ENCODE data around the gene TRPV6. TPM values are rescaled to one million over a fixed set of nuclear protein-coding genes. Genes with fewer than 3 reads are reported as not detected.

TRPV6 gene
- 0.05 TPM for polyA plus RNA-seq (ENCODE audit: insufficient read length)

DNA sequence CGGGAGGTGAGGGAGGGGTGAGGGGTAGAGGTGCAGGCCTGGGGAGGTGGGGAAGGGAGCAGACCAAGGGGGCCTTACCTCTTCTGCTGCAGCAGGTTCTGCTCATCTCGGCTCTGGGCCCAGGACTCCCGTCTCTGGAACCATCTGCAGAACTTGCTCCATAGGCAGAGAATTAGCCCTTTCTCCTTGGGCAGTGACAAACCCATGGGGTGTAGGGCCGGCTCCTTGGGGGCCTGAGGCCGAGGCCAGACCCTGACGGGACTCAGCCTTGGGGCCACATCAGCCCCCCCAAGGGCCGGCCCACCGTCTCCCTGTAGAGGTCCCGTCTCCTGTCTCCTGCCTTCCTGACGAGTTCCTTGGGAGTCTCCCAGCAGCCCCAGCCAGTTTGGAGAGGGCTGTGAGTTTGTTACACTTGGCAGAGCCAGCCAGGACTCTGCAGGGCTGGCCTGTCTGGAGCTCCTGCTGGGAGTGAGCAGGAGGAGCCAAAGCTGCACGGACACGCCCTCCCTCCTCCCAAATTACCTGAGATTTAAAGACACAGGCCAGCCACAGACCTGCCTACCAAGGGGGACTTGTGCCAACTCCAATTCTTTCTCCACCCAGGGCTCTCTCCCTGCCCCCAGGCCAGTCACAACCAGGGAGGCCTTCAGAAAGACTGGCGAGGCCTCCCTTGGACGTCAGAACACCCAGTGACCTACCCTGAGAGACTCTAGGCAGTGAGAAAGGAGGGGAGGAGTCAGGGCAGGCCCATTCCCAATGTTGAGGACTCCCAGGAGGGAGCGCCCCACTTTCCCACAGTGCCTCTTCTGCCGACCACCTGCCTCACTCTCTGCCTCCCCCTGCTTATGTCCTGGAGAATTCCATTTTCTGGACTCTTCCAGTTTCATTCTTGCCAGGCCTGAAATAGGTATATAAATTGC lies at the start of gene TRPV6:
Gene TRPV6, minus strand, starts transcription at position 435 of the 920 bp plus-strand sequence.
- DNase-seq = no peak

GRCh38 chr7:142934056-142934455 lies 48.5 kb upstream of the TRPV6 start:
- DNase-seq = no peak

DNA sequence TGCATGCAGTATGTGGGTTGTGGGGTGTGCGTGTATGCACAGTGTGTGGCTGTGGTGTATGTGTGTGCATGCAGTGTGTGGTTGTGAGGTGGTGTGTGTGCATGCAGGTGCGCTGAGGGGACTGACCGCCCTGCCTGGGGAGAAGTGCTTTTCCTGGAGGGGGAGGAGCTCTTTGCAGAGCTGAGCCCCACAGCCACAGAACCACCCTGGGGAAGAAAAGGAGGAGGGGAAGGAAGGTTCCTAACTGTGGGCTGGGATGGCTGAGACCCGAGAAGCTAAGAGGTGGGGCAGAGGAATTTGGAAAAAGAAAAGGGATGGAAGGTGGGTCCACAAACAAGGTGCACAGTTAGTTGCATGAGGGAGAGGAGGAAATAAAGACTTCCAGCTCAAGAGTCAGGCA lies 48.1 kb upstream of the TRPV6 start, which contains the start of gene TRPV5:
Gene TRPV5, minus strand, starts transcription at position 123 of the 400 bp plus-strand sequence. CDS start 287 bp downstream, outside the sequence.
- no peak for DNase-seq

- DNase-seq = no peak
These were observed 47.5 kb upstream of the TRPV6 start for GRCh38 chr7:142933092-142933475.

- DNase-seq = no peak
These were observed 47.0 kb upstream of the TRPV6 start for GRCh38 chr7:142932386-142933091.

- DNase-seq = no peak
These were observed 44.7 kb upstream of the TRPV6 start for GRCh38 chr7:142930126-142930730.

DNA sequence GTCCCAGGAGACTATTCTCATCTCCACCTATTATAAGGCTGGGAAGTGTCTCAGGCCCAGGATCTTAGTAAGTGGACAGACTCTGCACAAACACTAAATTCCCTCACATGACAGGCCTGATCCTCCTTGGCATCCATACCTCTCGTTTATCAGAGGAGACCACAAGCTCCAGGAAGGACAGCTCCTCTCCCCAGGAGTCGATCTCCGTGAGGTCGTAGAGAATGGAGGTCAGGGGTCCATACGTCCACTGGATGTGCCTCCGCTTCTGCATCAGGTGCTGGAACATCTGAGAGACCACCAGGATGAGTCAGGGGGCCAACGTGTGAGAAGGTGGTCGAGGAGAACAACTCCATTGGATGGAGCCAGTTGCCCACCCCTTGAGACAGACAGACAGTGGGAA lies 42.4 kb upstream of the TRPV6 start:
- DNase-seq = no peak

DNA sequence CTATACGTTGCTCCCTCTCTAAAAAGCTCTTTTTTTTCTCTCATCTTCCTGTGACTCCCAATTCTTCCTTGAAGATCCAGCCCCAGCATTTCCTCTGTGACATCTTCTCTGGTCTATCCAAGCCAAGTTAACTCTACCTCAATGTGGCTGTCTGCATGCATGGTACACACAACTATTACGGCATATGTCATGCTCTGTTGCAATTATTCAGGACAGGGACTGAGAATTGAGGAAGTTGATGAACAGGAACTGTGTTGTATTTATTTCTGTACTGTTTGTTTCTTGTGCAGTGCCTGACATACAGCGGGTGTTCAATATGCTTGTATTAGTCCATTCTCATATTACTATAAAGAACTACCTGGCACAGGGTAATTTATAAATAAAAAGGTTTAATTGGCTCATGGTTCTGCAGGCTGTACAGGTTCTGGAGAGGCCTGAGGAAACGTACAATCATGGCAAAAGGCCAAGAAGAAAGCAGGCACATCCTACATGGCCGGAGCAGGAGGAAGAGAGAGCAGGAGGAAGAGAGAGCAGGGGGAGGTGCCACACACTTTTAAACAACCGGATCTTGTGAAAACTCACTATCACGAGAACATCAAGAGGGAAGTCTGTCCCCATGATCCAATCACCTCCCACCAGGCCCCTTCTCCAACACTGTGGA lies 41.7 kb upstream of the TRPV6 start:
- DNase-seq = no peak

- no peak for DNase-seq
These were observed 39.9 kb upstream of the TRPV6 start for GRCh38 chr7:142925413-142925812.

DNA sequence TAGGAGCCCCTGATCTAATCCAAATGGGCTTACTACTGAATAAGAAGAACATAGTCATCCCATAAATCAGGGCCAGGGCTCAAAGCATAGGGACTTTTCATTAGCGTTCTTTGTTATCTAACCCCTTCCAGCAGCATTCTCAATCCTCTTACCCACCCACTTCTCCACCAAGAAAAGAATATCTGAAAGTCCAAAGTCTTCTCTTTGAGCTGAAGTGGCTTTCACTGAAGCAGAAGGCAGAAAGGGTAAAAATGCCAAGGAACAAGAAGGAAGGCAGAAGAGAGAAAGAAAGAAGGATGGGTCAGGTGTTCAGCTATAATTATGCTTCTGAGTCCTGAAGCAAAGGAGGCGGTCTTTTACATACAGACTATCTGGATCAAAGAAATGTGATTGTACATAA lies 37.8 kb upstream of the TRPV6 start:
- no peak for DNase-seq

- DNase-seq = no peak
These were observed 34.1 kb upstream of the TRPV6 start for GRCh38 chr7:142919656-142920055.

- DNase-seq = no peak
These were observed 33.4 kb upstream of the TRPV6 start for GRCh38 chr7:142918901-142919300.

DNA sequence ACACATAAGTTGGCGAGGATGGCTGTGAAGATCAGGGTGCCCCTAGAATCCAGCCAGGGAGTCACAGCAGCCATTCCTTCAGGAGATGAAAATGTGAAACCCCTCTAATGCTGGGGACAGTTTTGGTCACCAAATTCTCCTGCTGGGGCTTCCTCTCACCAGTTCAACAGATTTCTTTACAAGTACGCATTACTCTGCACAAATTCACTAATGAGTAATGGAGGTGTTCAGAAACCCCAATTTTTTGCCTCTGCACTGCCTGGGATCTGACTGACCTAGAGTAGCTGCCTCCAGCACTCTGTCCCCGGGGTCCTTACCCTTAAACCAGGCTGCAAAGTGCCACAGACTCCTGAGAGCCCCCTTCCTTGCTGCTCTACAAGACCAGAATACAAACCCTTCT lies 31.9 kb upstream of the TRPV6 start:
- DNase-seq = no peak

GRCh38 chr7:142916508-142916907 lies 31.0 kb upstream of the TRPV6 start:
- no peak for DNase-seq

DNA sequence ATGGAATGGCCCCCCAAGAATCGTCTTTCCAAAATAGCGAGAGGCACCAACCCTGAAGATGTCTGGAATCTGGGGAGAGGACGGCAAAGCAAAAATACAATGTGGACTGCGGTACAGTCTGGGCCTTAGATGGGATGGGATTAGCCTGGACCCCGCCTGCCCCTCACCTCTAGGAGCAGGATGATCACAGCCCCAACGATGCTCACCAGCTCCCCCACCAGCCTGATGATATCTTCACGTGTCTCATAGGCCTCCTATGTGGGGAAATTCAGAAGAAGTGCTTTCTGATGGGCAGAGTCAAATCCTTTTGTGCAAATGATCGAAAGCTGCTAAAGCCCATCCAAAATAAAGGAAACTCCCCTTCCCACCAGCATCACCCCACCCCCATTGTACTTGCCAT lies 29.8 kb upstream of the TRPV6 start:
- no peak for DNase-seq

DNA sequence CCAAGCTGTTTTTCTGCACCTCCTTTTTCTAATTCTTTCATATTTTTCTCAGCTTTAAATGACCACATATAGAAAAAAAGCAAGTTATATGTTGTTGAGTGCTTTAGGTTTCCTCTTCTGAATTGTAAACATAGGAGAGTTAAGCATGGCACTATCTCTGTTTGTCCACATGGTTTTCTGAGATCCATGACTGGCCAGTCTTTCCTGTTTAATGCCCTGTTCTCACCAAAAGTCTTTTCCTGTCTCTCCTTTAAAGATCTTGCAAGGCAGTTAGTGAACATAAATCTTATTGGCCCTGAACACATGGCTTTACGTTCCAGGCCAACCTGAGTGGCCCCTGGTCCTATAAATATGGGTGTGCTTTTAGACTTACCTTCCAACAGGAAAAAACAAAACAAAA lies 28.6 kb upstream of the TRPV6 start:
- no peak for DNase-seq

- no peak for DNase-seq
These were observed 28.0 kb upstream of the TRPV6 start for GRCh38 chr7:142913566-142913965.

- no peak for DNase-seq
These were observed 27.5 kb upstream of the TRPV6 start for GRCh38 chr7:142913051-142913450.

DNA sequence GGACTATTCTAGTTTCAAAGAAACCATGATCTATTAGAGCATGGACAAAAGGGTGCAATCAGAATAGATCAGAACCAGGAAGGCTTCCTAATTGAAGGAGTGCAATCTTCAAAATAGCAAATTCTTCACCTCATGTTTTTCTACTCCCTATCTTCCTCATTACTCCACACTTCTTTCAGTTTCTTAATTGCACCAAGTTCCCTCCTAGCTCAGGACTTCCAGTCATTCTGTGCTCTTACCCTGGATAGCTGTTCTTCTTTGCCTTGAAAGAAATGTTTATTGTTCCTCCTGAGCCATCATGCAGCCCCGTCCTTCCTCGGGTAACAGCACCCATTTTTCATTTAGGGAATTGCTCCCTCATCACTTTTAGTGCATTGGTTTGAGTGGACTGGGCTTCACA lies 24.9 kb upstream of the TRPV6 start:
- DNase-seq = no peak

- DNase-seq = no peak
These were observed 24.5 kb upstream of the TRPV6 start for GRCh38 chr7:142910031-142910433.

DNA sequence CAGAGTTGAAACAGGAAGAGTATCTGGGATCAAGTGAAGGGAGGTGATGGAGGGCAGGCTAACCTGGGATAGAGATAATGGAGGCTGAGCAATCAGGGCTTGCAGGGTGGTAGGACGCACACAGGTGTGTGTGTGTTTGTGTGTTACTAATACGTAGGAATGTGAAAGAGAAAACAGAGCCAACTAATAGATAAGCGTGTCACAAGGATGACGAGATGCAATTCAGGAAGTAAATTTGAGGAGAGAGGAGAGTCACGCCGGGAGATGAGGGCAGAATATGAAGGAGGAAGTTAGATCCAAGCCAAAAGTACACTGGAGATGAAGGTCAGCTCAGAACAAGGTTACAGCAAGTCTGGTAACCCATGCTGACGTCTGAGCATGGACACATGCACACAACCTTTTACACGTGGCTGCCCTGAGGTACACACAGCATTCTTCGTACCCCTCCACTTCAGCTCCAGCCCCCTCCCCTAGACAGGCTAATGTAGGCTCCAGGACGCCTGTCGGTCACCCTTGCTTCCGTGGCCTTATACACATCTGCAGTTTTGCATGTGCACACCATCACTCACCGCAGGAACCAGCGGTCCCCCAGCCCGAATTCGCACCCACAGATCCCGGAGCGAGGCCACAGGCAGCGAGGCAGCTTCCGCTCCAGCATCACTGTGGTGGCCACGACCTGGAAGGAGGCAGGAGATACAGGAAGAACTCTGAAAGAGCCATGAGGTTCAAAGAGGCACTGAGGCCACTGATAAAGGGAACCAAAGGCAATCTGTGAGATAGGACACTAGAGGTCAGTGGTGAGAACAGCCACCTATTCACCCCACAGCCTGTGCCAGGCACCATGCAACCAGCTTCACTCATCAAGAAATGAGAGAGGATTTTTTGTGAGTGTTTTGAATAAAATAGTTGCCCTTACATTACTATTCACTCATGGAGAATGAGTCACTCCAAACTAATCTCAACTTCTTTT lies 23.7 kb upstream of the TRPV6 start:
- no peak for DNase-seq

DNA sequence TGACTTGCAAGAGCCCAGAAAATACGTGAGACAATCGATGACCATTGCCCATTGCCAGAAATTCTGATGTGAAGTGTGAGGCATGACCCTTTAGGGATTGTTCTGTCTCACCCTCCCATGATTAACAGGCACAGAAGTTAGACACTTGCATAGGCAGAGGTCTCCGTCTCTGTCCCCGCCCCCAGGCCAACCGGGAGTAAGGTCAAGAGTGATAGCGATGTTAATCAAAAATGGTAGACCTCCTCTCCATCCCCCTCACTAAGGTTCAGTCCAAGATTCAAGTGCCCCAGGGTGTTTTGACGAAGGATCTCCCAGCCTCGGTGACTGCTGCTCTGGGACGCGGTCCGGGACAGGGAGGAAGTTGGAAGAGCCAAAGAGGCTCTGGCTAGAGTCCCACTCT lies 22.7 kb upstream of the TRPV6 start:
- DNase-seq = no peak

Measured in hindlimb muscle (tissue), 1 donor.